Breast epithelium (tissue), 3 donors: ENCODE measurements around the gene PAM16.

Experiments used
- CTCF ChIP-seq, 3 donors: fragments of 450-650 bp; IDR thresholded peaks; one replicate each; pipeline ENCODE4 v1.5.1; 2016 to 2017; ENCODE audit warnings: antibody characterized with exemption in 3 of 3, mild to moderate bottlenecking in 3 of 3, moderate library complexity in 3 of 3
- POLR2A ChIP-seq: fragments of 450-650 bp; IDR thresholded peaks from one replicate; pipeline ENCODE4 v1.6.1; 2016; ENCODE audit warnings: antibody characterized with exemption, mild to moderate bottlenecking, moderate library complexity
- POLR2AphosphoS5 ChIP-seq, 3 donors: sonication (generic); formaldehyde crosslinking; IDR thresholded peaks; one replicate each; pipeline ENCODE4 v1.6.1; 2017; ENCODE audit warnings: antibody characterized with exemption in 3 of 3

- TF ChIP-seq CTCF (IDR thresholded peaks at IDR 0.05), result no peak
- TF ChIP-seq POLR2A, result no peak
- TF ChIP-seq POLR2AphosphoS5 (IDR thresholded peaks at IDR 0.05), result no peak
Observed at GRCh38 chr16:4366016-4366415, 14.9 kb upstream of the PAM16 start.
